ENCODE measurements around the gene CTPS1.

CTPS1 gene

DNA sequence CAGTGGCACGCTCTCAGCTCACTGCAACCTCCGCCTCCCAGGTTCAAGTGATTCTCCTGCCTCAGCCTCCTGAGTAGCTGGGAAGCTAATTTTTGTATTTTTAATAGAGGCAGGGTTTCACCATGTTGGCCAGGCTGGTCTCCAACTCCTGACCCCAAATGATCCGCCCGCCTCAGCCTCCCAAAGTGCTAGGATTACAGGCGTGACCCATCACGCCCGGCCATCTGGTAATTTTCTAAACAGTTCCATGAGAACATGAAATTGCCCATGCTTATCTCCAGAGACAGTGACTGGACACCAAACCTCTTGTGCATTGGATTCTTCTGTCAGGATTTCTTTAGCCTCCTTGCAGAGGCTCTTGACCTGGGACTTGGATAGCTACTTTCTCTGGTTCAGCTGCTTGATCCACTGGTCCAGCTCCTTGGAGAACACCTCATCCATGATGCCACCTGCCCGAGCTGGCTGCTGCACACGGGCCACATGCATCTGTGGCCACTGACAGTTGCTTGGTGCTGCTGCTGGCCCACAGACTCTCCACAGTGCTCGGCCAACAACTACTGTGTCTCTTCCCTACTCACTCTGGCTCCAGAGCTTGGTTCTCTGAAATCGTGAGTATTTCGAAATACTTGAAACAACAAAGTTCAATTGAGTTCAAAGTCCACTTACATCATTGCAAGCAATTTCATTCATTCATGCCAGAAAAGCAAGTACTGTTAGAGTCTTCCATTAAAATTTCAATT, 40.0 kb upstream of the CTPS1 start:
- Histone ChIP-seq H3K9ac (ENCODE audit: low read depth, low read length) (no peak overlapping the region), H3K4me2 (ENCODE audit: insufficient read depth, low read length) (no peak overlapping the region), H3K4me1 (ENCODE audit: insufficient read depth, low read length) (no peaks in the 10 kb centered on the region), H4K20me1 (ENCODE audit: insufficient read depth, low read length) (no peaks in the 10 kb centered on the region), H3K79me2 (ENCODE audit: insufficient read depth, low read length) (no peaks in the 10 kb centered on the region), H3K27me3 (ENCODE audit: insufficient read depth, low read length, poor library complexity) (no peaks in the 10 kb centered on the region), H2AFZ (ENCODE audit: low read depth, low read length) (no peak overlapping the region), H3K27ac (ENCODE audit: low read length) (no peak overlapping the region), H3K4me3 (ENCODE audit: low read depth in 1 of 2, low read length in 2 of 2) (no peak overlapping the region), H3K36me3 (ENCODE audit: insufficient read depth, low read length) (no peaks in the 10 kb centered on the region), H3K9me3 (ENCODE audit: insufficient read depth, low read length, severe bottlenecking) (no peaks in the 10 kb centered on the region)
- TF ChIP-seq, protein P1, sequence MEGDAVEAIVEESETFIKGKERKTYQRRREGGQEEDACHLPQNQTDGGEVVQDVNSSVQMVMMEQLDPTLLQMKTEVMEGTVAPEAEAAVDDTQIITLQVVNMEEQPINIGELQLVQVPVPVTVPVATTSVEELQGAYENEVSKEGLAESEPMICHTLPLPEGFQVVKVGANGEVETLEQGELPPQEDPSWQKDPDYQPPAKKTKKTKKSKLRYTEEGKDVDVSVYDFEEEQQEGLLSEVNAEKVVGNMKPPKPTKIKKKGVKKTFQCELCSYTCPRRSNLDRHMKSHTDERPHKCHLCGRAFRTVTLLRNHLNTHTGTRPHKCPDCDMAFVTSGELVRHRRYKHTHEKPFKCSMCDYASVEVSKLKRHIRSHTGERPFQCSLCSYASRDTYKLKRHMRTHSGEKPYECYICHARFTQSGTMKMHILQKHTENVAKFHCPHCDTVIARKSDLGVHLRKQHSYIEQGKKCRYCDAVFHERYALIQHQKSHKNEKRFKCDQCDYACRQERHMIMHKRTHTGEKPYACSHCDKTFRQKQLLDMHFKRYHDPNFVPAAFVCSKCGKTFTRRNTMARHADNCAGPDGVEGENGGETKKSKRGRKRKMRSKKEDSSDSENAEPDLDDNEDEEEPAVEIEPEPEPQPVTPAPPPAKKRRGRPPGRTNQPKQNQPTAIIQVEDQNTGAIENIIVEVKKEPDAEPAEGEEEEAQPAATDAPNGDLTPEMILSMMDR (IDR thresholded peaks at IDR 0.05; ENCODE audit: borderline replicate concordance, extremely low read depth, low read length, poor library complexity, severe bottlenecking), result no peak
- no peak for TF ChIP-seq EZH2 (IDR thresholded peaks at IDR 0.05; ENCODE audit: borderline replicate concordance, low read depth, low read length, severe bottlenecking)
- DNase-seq (no peak), ATAC-seq (ENCODE audit: insufficient read depth, low read depth) (no peak)

DNA sequence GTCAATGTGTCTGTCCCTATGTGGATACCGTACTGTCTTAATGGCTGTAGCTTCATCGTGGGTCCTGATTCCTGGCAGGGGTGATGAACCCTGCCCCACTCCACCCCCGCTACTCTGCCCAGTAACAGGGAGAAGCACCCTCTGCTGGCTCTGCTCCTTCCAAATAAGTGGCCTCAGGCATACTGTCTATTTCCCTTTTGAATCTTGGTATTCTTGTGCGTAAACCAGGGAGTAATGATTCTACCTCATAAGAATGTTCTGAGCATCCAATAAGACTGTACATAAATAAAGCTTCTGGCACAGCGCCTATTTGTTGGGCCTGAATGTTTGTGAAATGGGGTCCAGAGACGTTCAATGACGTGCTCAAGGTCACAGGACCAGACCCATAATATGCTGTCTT, 35.2 kb upstream of the CTPS1 start:
- TF ChIP-seq EZH2 (IDR thresholded peaks at IDR 0.05; ENCODE audit: borderline replicate concordance, low read depth, low read length, severe bottlenecking), result no peak
- TF ChIP-seq, protein P1 (IDR thresholded peaks at IDR 0.05; ENCODE audit: borderline replicate concordance, extremely low read depth, low read length, poor library complexity, severe bottlenecking), result no peak

DNA sequence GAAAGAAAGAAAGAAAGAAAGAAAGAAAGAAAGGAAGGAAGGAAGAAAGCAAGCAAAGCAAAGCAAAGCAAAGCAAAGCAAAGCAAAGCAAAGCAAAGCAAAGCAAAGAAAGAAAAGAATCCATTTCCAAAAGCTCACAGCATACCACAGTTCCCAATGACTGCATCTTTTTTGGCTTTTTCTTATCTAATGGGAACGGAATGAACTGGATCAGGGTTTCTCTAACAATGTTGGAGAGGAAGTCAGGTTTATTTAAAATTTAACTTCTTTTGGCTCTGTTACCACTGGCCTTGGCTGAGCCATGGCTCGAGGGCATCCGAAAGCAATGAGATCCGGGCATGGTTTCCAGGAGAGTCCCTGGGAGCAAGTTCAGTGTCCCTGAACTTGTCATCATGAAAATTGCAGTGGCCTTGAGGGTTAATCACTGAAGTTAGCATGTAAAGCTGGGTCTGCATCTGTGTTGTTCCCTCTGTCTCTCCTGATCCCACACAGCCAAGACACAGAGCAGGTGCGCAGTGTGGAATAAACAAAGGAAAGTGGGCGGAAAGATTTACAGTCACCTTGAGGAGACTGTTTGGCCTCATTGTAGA, 34.6 kb upstream of the CTPS1 start:
- Histone ChIP-seq H3K79me2 (ENCODE audit: insufficient read depth, low read length) (no peaks in the 10 kb centered on the region), H2AFZ (ENCODE audit: low read depth, low read length) (no peak overlapping the region), H3K27me3 (ENCODE audit: insufficient read depth, low read length, poor library complexity) (no peaks in the 10 kb centered on the region), H3K27ac (ENCODE audit: low read length) (no peak overlapping the region), H3K4me3 (ENCODE audit: low read depth in 1 of 2, low read length in 2 of 2) (no peak overlapping the region), H3K9me3 (ENCODE audit: insufficient read depth, low read length, severe bottlenecking) (no peaks in the 10 kb centered on the region), H3K36me3 (ENCODE audit: insufficient read depth, low read length) (no peaks in the 10 kb centered on the region), H3K9ac (ENCODE audit: low read depth, low read length) (no peak overlapping the region), H4K20me1 (ENCODE audit: insufficient read depth, low read length) (no peaks in the 10 kb centered on the region), H3K4me2 (ENCODE audit: insufficient read depth, low read length) (no peak overlapping the region), H3K4me1 (ENCODE audit: insufficient read depth, low read length) (no peaks in the 10 kb centered on the region)
- DNase-seq (no peak), ATAC-seq (ENCODE audit: insufficient read depth, low read depth) (no peak)
- no peak for TF ChIP-seq EZH2 (IDR thresholded peaks at IDR 0.05; ENCODE audit: borderline replicate concordance, low read depth, low read length, severe bottlenecking)
- TF ChIP-seq, protein P1 (IDR thresholded peaks at IDR 0.05; ENCODE audit: borderline replicate concordance, extremely low read depth, low read length, poor library complexity, severe bottlenecking), result no peak

More for the DNA sequence above, 35.2 kb upstream of the CTPS1 start:
- Histone ChIP-seq H2AFZ (ENCODE audit: low read depth, low read length) (no peak overlapping the region), H3K27me3 (ENCODE audit: insufficient read depth, low read length, poor library complexity) (no peaks in the 10 kb centered on the region), H3K9ac (ENCODE audit: low read depth, low read length) (no peak overlapping the region), H3K4me2 (ENCODE audit: insufficient read depth, low read length) (no peak overlapping the region), H3K9me3 (ENCODE audit: insufficient read depth, low read length, severe bottlenecking) (no peaks in the 10 kb centered on the region), H3K4me3 (ENCODE audit: low read depth in 1 of 2, low read length in 2 of 2) (no peak overlapping the region), H3K27ac (ENCODE audit: low read length) (no peak overlapping the region), H3K4me1 (ENCODE audit: insufficient read depth, low read length) (no peaks in the 10 kb centered on the region), H3K36me3 (ENCODE audit: insufficient read depth, low read length) (no peaks in the 10 kb centered on the region), H3K79me2 (ENCODE audit: insufficient read depth, low read length) (no peaks in the 10 kb centered on the region), H4K20me1 (ENCODE audit: insufficient read depth, low read length) (no peaks in the 10 kb centered on the region)
- ATAC-seq (ENCODE audit: insufficient read depth, low read depth) (no peak), DNase-seq (no peak)
